ENCODE results near the gene FAM171A1.

FAM171A1 gene

DNA sequence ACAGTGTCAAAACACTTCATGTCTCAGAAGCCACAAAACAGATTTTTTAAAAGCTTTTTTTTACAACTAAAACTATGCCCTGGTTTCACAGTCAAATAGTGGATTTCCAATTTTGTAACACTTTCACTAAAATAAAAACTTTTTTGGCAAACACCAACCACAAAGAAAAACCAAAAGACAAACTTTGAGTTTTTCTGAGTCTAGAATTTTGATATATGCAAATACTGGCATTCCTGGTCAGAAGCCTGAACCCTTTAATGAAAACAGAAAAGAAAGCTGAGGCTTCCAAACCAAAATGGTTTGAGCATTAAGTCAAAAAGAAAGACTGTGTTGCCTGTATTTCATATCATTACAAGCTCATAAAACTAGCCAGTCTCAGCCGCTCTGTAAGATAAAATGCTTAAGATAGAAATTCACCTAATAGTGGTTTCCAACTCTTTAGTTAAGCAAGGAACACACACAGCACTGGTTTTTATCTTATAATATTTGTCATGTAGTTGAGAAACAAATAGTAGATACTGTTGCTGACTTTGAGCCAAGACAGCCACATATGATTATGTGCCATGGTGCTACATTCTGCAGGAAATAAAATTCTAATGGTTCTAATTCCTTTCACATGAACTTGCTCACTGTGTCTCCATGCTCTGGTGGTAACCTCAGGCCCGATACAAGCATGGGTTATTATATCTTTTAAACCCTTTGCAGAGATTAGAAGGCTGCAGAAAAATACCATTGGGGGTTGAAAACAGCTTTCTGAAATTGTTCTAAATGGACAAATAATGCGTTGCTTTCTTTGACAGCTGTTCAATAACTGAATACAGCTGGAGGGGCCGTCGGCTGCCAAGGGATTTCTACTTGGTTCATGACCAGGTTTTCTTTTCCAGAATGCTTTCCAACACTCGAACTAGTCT is 49.4 kb downstream of the FAM171A1 start:
- no peak overlapping the region for H3K4me3 ChIP-seq (ENCODE audit: control insufficient read depth, low read depth, low read length)
- DNase-seq (ENCODE audit: low read depth): peak; percentile 55
- TF ChIP-seq, protein P1, sequence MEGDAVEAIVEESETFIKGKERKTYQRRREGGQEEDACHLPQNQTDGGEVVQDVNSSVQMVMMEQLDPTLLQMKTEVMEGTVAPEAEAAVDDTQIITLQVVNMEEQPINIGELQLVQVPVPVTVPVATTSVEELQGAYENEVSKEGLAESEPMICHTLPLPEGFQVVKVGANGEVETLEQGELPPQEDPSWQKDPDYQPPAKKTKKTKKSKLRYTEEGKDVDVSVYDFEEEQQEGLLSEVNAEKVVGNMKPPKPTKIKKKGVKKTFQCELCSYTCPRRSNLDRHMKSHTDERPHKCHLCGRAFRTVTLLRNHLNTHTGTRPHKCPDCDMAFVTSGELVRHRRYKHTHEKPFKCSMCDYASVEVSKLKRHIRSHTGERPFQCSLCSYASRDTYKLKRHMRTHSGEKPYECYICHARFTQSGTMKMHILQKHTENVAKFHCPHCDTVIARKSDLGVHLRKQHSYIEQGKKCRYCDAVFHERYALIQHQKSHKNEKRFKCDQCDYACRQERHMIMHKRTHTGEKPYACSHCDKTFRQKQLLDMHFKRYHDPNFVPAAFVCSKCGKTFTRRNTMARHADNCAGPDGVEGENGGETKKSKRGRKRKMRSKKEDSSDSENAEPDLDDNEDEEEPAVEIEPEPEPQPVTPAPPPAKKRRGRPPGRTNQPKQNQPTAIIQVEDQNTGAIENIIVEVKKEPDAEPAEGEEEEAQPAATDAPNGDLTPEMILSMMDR (conservative IDR thresholded peaks at IDR 0.05; ENCODE audit: control insufficient read depth, insufficient read depth, low read depth, low read length): no peak

- H3K4me3 ChIP-seq (ENCODE audit: control insufficient read depth, low read depth, low read length): no peak overlapping the region
- DNase-seq (ENCODE audit: low read depth): no peak
- TF ChIP-seq, protein P1 (conservative IDR thresholded peaks at IDR 0.05; ENCODE audit: control insufficient read depth, insufficient read depth, low read depth, low read length): no peak
Observed at GRCh38 chr10:15320522-15321203, 50.4 kb downstream of the FAM171A1 start.

DNA sequence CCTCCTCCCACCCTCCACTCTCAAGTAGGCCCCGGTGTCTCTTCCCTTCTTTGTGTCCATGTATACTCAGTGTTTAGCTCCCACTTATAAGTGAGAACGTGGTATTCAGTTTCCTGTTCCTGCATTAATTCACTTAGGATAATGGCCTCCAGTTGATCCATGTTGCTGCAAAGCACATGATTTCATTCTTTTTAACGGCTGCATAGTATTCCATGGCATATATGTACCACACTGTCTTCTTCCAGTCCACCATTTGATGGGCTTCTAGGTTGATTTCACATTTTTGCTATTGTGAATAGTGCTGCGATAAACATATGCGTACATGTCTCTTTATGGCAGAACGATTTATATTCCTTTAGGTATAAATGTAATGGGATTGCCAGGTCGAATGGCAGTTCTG is 51.0 kb downstream of the FAM171A1 start:
- no peak for DNase-seq (ENCODE audit: low read depth)
- TF ChIP-seq, protein P1 (conservative IDR thresholded peaks at IDR 0.05; ENCODE audit: control insufficient read depth, insufficient read depth, low read depth, low read length): no peak
- no peak overlapping the region for H3K4me3 ChIP-seq (ENCODE audit: control insufficient read depth, low read depth, low read length)

- no peak overlapping the region for H3K4me3 ChIP-seq (ENCODE audit: control insufficient read depth, low read depth, low read length)
- DNase-seq (ENCODE audit: low read depth): no peak
- TF ChIP-seq, protein P1 (conservative IDR thresholded peaks at IDR 0.05; ENCODE audit: control insufficient read depth, insufficient read depth, low read depth, low read length): no peak
Observed at GRCh38 chr10:15316871-15317464, 54.1 kb downstream of the FAM171A1 start.

DNA sequence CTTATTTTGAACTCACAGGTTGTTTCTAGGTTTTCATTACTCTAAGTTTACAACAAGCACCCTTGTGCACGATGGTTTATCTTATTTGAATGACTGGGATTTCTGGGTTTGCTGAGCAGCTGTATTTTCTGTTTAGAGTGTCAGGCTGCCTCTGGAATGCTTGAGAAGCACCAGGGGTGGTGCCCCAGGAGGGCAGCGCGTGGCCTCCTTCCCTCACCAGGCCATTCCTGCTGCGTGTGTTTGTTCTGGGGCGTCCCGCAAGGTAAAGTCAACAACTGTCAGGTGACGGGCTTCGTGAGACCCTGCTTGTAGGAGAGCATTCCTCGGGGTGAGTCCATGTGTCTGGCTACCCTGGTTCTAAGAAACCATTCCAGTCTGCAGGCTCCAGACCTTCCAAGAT is 54.9 kb downstream of the FAM171A1 start:
- TF ChIP-seq, protein P1 (conservative IDR thresholded peaks at IDR 0.05; ENCODE audit: control insufficient read depth, insufficient read depth, low read depth, low read length): no peak
- no peak for DNase-seq (ENCODE audit: low read depth)
- no peak overlapping the region for H3K4me3 ChIP-seq (ENCODE audit: control insufficient read depth, low read depth, low read length)

DNA sequence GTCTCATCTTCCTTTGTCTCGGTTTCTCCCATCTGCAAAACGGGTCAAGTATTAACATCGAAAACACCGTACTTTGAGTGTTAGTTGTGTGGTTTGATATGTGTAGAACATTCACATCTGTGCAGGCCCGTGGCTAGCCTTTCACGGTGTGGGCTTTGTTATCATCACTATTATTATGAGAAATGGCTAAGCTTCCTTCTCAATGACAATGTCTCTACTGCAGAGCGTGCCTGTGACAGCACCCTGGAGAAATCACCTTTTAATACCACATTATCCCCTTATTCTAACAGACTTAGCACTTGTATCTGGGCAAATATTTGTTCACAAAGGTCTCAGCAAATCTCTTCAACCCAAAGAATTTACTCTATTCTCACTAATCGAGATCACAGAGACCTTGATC is 55.8 kb downstream of the FAM171A1 start:
- TF ChIP-seq, protein P1 (conservative IDR thresholded peaks at IDR 0.05; ENCODE audit: control insufficient read depth, insufficient read depth, low read depth, low read length): no peak
- H3K4me3 ChIP-seq (ENCODE audit: control insufficient read depth, low read depth, low read length): no peak overlapping the region
- no peak for DNase-seq (ENCODE audit: low read depth)

Data from fibroblast of mammary gland (primary cell).